ENCODE measurements around the gene PANK4.
A peak's percentile ranks its signal among the peaks of the same experiment; 100 is the strongest.
"Not testable (repeated sequence)": the region's sequence is repeated elsewhere in the genome, so short reads cannot be mapped to it uniquely, and the experiment has no call there.

PANK4 gene

DNA sequence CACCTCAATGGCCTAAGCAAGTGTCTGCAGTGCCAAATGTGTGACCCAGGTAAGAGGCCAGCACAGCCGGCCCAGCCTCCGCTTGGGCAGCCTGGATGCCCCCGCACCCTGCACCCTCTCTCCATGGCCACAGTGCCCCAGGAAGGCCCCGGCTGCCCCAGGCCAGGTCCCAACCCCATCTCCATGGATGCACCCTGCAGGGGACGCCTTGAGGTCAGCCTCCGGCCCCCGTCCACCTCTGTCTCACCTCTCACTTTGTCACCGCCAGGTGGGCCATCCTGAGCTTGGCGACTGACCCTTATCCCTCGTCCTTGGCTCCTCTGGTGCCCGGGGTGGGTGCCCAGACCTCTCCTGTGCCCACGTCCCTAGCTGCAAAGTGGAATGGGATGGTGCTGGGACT lies 32.0 kb upstream of the PANK4 start:
- no peak for DNase-seq

DNA sequence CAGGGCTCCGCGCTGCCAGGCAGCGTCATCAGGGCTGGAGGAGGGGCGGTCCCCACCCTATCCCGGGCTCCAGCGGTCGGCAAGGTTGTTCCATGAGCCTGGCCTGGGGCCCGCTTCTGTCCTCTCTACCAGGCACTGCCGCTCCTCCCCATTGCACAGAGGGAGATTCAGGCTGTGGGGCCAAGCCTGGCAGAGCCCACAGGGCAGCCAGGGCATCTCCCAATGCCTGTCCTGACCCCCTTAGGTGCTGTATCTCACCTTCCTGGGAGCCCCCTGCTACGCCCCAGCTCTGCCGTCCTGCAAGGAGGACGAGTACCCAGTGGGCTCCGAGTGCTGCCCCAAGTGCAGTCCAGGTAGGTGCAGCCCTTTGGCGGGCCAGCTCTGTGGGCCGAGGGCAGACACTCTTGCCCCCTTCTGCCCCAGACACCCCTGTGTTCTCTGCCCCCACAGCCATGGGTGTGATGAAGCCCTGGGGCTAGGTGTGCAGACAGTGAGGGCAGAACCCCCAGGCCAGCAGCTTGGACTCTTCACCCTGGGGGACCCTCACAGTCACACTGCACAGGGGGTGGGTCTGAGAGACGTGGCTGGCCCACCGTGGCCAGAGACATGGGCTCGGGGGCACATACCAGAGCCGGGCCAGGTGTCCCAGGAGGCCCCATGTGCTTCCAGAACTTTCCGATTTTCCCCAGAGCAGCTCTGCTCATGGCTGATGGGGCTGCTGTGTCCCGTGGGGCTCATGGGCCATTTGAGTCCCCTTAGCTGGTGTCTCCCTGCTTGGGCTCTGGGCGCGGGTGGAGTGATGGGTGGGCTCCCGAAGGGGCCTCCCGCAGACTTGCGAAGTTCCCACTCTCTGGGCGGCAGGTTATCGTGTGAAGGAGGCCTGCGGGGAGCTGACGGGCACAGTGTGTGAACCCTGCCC lies 31.3 kb upstream of the PANK4 start:
- DNase-seq = no peak

DNA sequence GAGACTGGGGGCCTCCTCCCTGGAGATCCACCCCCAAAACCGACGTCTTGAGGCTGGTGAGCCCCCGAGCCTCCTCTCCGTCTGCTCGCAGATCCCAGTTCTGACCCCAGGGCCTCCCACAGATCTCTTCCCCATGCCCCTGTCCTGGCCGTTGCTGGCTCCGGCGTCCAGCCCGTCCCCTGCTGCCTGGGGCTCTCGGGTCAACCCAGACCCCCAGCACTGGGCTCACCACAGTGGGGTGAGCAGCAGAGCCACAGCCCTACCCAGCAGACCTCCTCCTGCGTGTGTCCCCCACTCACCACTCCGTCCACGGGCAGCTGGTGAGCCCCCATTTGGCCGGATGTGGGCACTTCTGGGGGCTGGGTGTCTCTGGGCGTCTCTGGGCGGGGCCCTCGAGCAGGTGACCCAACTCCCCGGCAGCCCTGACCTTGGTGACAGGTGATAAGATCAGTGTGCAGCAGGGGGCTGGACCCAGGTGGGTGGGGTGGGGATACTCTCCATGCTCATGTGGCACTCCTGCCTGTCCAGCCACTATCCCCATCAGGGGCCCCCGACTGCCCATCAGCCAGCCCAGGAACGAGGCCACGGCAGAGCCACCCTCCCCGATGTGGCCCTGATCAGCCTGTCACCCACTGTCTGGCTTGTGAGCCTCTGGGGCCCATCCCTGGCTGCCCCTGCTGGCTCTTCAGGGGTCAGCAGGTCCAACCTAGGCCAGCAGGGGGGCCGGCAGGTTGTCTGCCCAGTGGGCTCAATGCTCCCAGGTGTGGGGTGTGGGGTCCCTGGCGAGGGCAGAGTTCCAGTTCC lies 30.5 kb upstream of the PANK4 start:
- no peak for DNase-seq

DNA sequence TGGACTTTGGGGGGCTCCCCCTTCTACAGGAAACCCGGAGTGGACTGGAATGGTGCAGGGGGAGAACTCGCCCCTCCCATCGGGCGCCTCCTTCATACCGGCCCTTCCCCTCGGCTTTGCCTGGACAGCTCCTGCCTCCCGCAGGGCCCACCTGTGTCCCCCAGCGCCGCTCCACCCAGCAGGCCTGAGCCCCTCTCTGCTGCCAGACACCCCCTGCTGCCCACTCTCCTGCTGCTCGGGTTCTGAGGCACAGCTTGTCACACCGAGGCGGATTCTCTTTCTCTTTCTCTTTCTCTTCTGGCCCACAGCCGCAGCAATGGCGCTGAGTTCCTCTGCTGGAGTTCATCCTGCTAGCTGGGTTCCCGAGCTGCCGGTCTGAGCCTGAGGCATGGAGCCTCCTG lies 29.9 kb upstream of the PANK4 start, which contains the start of gene TNFRSF14:
TSS of gene TNFRSF14 (plus strand) at position 95 of the 401 bp plus-strand sequence. CDS start at position 389, 294 bp downstream.
- peak; percentile 63 for DNase-seq

DNA sequence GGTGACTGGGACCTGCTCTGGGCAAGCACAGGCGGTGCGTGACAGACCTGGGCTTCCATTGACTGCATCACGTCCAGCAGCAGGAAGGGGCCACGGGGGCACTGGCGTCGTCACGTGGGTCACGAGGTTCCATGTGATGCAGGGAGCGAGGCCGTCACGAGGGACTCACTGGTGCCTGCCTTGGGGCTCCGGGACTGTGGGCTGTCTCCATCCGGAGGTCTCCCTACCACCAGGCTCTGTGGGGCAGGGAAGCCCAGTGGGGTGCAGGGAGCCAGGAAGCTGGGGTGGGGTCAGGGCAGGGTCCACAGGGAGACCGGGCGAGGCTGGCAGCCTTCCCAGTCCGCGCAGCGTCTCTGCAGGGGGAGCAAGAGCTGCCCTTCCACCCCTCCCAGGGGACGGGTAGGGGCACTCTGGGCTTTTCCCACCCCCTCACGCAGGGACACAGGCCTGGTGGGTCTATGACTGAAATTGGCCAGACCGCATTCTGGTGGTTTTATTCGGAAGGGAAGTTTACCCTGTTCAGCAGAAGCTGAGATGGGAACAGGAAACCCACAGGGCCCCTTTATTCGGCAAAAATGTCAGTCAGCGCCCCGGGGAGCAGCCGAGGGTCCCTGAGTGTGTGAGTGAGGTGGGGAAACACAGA lies 29.4 kb upstream of the PANK4 start:
- DNase-seq = peak; percentile 68

DNA sequence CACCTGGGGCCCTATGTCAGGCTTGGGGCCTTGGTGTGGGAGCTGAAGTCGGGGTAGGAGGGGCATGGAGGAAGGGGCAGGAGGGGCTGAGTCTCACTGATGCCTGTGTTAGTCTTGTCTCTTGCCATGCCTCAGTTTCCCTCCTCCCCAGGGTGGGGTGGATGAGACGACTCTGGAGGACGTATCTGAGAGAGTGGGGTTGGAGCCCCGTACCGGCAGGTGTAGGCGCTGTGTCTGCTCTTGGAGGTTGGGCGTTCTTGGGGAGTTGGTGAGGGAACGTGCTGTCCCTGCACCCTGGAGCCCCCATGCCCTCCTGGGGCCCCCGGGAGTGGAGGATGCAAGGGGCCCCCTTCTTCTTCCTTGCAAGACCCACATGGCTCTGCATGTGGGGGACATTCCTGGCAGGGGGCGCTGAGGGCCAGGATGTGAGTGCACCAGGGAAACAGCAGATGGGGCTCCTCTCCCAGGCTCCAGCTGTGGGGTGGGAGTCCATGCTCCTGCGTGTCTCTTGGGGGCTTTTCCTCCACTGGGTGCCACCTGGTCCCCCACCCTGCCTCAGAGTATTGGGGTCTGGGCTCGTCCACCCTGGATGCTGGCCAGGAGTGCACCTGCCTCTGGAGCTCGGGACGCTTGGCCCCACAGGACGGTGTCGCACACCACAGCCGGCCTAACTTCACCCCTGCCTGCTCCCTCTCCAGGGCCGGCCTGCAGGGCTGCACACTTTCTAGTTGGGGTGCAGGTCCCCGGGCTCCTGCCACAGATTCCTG lies 28.4 kb upstream of the PANK4 start:
- peak; percentile 35 for DNase-seq

DNA sequence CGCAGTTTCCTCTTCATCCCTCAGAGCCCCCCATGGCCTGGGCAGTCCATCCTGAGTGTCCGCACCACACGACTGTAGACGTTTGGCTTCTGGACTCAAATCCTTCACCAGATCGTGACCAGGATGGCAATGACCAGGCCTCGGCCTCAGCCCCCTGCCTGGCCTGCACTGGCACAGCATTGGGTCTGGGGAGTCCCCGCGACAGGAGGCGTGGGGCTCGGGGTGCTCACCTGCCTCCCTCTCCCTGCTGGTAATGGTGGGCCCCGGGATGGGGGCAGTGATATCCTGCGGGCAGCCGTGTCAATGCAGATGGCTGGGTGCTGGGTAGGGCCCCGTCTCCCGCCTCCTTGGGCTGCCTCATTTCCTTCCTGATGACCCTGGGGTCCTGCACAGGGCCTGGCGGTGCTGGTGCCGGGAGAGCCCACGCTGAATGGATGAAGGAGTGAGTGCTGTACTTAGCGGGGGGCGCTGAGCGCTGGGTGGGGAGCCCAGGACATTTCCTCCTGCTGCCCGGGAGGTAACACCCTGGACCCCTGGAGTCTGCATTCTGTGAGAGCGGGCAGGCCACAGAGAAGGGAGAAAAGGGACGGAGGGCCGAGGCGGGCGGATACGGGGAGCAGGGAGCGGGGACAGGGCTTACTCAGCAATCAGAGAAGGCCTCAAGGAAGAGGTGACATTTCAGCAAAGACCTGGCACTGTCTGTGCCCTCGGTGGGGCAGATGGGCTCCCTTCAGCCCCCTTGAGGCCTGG lies 27.6 kb upstream of the PANK4 start:
- DNase-seq = no peak

DNA sequence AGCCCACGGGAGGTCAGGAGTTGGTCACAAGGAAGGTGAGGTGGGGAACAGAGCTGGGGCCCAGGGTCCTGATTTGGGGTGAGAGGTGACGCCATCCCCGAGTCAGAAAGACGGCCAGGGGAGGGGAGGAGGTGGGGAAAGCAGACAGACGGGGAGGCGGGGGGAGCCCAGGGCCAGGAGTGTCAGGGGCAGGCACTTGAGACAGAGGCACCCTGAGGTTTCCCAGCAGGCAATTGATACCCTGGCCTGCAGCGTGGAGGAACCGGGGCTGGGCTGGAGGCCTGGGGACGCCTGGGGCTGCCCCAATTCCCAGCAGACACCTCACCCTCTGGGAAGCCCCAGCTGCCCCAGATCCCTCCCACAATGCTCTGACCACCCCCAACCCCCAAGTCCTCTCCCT lies 26.7 kb upstream of the PANK4 start:
- DNase-seq = not testable (repeated sequence)

DNA sequence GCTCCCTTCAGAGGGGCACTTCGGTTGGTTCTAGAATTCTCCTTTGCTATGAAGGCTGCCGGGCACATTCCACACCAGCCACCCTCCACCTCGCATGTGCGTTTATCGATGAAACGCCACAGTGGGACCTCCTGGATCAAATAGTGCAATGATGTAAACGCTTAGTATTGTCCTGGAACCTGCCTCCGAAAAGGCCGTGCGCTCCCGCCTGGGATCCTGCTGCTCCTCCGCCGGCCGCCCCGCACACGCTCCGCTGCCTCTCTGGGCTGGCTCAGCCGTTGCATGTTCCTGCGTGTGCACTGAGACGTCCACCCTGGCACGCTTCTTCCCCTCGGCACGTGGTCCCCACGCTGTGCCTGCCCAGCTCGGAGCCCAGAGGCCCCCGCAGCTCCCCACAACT lies 25.8 kb upstream of the PANK4 start:
- DNase-seq = no peak

DNA sequence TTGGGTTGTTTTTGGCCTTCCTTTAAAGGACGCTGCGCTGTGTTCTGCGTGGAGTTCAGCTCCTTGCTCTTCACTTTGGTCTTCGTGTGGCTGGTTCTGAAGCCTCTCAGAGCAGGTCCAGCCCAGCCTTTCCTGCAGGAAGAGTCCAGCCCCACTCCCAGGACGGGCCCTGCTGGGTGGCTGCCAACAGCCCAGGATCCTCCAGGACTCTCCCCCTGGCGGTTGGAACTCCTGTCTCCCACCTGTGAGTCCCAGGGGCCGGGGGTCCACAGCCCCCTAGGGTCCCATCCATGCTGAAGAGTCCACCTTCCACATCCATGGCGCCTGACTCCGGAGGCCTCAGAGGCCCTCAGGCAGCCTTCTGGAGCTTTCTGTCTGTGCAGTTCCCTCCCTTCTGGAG lies 25.1 kb upstream of the PANK4 start:
- DNase-seq = not testable (repeated sequence)

DNA sequence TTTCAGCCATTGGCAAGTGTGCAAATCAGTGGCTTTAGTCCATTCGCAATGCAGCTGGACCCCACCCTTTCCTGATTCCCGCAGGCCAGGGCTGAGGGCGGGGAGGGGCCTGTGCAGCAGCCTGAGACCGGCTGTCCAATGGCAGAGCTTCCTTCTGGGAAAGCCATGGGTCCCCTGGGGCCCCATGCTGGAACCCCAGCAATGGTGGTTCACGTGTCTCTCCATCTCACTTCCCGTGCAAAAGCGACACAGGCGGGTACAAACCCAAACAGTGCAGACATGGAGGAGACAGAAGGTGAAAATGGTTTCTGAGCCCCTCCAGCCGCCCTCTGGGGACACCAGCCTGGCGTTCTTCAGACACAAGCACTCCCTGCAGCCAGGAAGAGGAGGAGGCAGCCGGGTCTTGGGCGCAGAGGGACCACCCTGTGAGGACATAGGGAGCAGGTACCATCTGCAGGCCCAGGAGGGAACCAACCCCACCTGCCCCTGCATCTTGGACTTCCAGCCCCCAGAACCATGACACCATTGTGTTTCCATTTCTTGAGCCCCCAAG lies 24.0 kb upstream of the PANK4 start:
- not testable (repeated sequence) for DNase-seq

DNA sequence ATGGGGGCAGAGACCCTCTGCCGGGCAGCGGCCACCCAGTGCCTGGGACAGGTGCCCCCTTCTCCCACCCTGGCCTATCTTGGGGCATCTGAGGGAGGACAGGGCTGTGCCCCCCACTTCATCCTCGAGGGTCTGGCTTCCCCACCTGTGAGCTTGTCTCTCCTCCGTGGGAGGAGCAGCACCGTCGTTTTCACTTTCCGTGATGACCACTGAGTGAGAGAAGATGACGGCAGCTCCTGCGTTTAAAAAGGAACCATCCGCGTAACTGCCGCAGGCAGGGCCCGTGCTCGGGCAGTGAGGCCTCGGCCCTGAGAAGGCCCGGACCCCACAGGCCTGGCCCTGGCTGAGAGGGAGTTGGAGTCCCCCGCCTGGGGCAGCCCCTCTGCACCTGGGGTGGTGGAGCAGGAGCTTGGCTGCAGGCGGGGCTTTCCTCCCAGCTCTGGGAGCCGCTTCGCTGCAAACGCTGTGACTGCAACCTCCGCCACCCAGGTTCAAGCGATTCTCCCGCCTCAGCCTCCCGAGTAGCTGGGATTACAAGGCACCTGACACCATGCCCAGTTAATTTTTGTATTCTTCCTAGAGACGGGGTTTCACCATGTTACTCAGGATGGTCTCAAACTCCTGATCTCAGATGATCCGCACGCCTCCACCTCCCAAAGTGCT lies 23.1 kb upstream of the PANK4 start:
- not testable (repeated sequence) for DNase-seq

DNA sequence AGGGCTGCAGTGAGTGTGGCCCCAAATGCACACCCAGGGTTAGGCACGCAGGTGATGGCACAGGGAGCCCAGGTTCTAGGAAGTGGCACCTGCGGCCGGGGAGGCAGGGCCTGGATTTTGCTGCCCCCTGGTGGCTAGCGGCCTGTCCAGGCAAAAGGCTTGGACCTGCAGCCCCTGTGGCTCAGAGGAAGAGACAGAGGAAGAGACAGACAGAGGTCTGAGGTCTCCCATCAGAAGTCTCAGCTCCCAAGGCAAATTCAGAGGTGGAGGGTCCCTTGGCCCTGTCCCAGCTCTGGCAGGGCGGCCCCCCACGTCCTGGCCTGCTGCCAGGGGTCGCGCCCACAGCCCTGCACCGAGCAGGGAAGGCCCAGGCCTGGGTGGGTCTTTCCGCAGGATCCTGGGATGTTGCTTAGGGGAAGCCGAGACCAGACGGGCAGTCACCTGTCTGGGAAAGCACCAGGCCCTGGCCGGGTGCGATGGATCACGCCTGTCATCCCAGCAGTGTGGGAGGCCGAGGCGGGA lies 21.7 kb upstream of the PANK4 start:
- DNase-seq = peak; percentile 73

DNA sequence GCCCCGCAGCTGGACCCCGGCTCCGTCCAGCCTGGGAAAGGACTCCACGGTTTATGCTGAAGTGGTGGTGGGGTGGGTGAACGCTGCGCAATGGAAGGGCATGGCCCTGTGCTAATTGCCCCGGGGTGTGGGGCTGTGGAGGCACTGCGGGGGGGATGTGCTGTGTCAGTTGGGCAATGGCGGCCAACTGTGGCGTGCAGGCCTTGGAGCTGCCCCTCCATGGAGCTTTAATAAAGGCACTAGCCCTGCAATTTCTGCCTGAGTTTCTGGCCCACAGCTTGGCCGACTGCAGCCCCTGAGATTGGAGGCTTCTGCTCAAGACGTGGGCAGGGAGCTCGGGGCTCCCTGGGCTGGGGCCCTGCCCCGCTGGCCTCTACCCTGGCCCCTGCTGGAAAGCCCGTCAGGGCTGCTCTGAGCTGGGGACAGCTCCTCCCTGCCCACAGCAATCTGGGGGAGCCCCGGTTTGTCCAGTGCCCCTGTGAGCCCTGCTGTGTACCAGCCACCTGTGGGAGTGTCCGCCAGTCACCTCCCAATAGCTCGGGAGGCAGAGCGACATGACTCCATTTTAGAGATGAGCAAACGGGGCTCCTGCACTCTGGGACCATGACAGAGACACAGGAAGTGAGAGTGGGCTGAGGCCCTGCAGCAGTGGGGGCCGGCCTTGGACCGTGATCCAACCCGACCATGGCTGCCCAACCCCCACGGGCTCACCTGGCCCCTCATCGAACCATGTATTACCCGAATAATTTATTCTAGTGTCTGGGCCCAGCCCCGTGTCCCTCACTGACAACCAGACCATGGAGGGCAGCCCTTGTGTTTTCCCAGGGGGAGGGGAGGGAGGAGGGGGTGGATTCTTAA lies 21.0 kb upstream of the PANK4 start:
- DNase-seq = peak; percentile 35

DNA sequence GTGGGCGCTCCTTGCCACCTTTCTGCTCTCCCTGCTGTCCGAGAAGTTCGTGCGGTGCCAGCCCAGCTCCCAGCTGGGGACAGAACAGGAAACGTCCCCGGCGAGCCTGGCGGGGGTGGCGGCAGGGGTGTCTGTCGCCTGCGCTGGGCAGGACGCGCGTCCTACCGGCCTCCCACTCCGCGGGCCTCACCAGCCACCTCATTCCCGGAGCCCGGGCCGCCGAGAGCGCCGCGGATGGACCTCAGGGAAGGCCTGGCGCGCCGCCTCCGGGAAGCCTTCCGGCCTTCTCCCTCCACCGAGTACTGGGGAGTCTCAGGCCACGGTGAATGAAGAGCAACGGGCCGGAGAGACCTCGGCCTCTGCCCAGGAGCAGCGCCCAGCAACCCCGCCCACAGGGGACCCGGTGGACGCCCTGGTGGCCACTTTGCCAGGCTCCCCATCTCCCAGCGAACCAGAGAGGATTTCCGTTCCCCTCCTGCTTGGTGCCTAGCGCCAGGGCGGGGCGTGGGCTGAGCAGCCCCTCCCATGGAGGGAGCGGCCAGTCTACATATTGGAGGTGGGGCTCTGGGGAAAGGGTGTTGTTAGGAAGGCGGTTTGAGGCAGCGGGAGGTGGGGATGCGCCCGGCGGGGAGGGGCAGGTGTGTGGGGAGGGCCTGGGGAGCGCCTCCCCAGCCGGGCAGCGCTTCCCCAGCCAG lies 20.3 kb upstream of the PANK4 start:
- peak; percentile 77 for DNase-seq

DNA sequence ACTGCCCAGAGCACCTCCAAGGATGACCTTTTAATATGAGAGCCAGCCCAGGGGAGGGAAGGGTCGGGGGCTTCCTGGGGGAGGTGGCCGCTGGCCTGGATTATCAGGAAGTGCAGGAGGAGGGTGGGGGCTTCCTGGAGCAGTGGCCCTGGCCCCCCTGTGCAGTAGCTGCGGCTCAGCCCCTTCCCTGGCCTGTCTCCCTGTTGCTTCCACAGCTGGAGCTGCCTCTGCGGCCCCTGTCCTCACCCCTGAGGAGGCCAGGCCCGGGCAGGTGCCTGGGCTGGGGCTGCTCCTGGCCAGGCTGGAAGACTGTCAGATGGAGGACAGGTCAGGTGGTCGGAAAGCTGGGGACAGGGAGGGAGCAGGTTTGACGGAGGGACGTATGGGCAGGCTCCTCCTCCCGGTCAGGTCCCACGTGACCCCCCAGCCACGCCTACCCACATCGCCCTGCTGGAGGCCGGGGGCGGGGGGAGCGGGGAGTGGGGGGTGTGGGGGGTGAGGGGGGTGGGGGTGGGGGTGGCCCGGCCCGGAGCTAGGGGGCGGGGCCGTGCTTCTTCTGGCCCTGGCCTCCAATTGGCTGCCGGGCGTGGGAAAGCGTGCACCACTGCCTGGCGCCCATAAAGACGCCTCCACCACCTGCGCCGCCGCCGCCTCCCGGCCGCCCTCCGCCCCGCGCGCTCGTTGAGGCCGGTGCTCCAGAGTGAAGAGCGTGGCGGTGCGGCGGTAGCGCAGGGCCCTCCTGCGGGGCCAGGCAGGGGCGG lies 19.5 kb upstream of the PANK4 start:
- peak; percentile 83 for DNase-seq

DNA sequence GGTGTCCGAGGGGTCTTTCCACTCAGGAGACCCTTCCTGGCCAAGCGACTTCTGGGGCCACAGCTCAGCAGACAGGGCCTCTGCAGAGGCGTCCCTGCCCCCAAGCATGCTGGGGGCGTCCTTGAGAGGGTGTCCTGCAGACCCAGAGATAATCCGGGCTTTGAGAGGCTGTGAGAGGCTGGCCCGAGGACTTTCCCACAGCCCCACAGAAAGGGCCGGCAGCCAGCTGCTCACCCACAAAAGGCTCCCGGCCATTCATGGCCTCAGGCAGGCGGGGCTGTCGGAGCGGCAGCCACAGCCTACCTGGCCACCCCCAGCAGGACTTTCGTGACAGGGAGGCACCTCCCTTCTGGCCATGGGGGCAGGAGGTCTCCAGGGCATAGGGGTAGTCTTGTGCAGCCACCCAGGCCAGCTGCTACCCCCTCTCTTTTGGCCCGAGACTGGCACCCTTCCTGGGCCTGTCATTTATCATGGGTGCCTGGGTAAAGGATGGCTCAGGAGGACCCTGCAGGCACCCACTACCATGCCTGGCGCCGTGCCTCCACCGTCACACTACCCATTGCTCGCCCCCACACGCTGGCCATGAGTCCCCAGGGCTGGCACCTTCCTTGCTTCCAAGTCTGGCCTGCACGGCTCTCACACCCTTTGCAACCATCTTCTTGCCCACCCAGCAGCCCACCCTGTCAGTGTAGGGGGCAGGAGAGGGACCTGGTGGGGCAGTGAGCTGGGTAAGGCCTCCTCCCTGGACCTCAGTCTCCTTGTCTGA lies 18.7 kb upstream of the PANK4 start:
- DNase-seq = no peak

All from effector CD4-positive, alpha-beta T cell (primary cell).